ES-I3 (cell line): Measurements from ENCODE around the gene ENTR1.

Experiments
- H3K36me3 ChIP-seq: 2 replicates; pipeline ENCODE4 v1.6.1; 2013; ENCODE audit warnings: mild to moderate bottlenecking, low read length, control low read depth, moderate library complexity; ENCODE audit not compliant: insufficient read depth
- H3K4me1 ChIP-seq: 2 replicates; pipeline ENCODE4 v1.6.1; 2013; ENCODE audit warnings: mild to moderate bottlenecking, control low read depth, low read length; ENCODE audit not compliant: insufficient read depth
- H3K9ac ChIP-seq: 2 replicates; pipeline ENCODE4 v1.6.1; 2013; ENCODE audit warnings: low read depth, mild to moderate bottlenecking, low read length, moderate library complexity
- H3K9me3 ChIP-seq: 2 replicates; pipeline ENCODE4 v1.6.1; 2013; ENCODE audit warnings: mild to moderate bottlenecking, low read length, moderate library complexity; ENCODE audit not compliant: control insufficient read depth, insufficient read depth

Gene ENTR1

DNA sequence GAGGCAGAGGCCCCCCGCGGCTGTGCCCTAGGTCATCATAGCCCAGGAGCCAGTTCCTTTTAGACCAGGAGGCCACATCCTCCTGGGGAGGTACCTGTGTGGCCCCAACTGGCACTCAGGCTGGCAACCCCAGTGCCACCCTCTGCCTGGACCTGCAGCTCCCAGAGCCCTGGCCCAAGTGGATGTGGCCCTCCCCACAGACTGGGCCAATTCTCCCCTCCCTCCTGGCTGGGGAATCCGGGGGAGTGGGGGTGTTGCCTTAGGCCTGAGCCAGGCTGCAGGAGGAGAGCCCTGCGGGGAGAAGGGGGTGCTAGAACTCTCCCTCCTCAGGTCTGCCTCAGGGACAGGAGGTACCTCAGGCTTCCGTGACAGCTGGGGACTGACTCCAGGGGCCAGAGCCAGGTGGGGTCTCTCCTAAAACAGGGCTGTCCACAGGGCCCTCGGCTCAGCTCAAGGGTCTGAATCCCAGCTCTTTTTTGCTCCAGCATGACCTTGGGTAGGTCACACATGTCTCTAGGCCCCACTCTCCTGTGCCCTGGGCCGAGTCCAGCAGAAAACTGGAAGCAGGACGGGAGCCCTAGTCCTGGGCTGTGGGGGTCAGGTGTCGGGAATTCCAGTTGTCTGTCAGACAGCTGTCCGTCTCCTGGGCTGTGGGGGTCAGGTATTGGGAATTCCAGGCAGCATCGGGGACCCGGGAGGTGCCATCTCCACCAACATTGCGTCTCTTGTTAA is 56.5 kb downstream of the ENTR1 start:
- no peak overlapping the region for H3K9ac ChIP-seq
- no peaks in the 10 kb centered on the region for H3K9me3 ChIP-seq
- H3K4me1 ChIP-seq: no peaks in the 10 kb centered on the region
- H3K36me3 ChIP-seq: no peaks in the 10 kb centered on the region; the same call in 1 of the 2 replicates

DNA sequence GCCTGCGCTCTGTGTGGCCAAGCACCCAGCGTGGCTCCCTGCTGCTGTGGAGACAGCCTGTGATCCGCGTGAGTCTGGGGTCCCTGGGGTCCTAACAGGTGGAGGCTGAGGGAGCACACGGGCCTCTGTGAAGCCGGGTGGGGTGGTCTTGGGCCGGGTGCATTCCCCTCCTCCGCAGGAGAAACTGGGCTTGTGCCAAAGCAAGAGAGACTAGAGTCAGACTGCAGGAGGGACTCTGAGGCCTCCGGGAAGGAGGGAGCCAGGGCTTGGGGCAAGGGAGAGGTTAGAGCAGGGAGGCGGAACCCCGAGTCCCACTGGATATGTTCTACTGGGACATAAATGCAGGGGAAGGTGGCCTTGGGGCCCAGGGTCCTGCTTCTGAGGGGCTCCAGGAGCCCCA is 57.3 kb downstream of the ENTR1 start:
- Histone ChIP-seq H3K4me1 (no peaks in the 10 kb centered on the region), H3K36me3 (no peaks in the 10 kb centered on the region; the same call in none of the 2 replicates), H3K9me3 (no peaks in the 10 kb centered on the region), H3K9ac (no peak overlapping the region)

DNA sequence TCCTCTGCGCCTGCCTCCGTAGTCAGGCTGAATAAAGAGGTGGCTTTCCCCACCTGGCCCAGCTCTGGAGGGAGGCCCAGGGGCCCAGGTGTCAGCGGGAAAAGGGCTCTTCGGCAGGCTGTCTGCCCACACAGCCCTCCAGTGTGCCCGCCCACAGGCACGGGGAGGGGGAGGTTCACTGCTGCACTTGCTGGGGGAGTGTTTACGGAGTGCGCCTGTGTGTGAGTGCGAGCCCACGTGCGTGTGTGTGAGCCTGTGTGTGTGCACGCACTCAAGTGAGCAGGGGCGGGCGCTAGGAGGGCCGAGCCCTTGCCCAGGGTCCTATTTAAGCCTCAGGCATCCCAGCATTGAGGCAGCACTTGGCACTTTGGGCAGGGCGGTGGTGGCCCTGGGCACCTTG is 57.7 kb downstream of the ENTR1 start:
- H3K9me3 ChIP-seq: no peaks in the 10 kb centered on the region
- no peak overlapping the region; the same call in 1 of the 2 replicates for H3K9ac ChIP-seq
- H3K4me1 ChIP-seq: no peaks in the 10 kb centered on the region
- no peaks in the 10 kb centered on the region; the same call in none of the 2 replicates for H3K36me3 ChIP-seq
